ENCODE results near the gene ALDH1A1. TPM values are rescaled to one million over a fixed set of nuclear protein-coding genes. Genes with fewer than 3 reads are reported as not detected.

Gene ALDH1A1
- total RNA-seq, 1 experiment from 2014 or later = 1.9 TPM

- TF ChIP-seq ERG (CRISPR knock-in tag; IDR thresholded peaks at IDR 0.05) (no peak), STAT6 (CRISPR knock-in tag; conservative IDR thresholded peaks at IDR 0.05; ENCODE audit: low read depth) (no peak)
Measured at GRCh38 chr9:72931897-72932296, 21.0 kb downstream of the ALDH1A1 start (continued).

DNA sequence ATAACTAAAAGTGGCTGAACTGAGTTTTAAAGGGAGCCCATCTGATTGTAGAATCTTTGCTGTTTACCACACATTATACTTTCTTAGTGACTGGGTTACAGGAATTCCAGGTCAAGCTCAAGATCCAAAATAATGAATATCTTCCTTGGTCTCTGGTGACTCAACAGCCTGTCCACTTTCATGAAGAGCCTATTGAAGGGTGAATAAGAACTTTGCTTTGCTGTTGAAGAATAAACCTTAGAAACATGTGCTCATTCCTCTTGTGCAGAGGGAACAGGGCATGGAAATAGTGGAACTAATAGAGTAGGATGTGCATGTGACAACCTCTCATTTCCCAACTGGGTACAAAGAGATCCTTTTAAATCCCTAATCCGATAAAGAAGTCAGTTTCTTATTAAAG is 21.4 kb downstream of the ALDH1A1 start:
- no peak for ATAC-seq
- H3K4me3 Mint-ChIP-seq = no peak overlapping the region
- H3K27me3 Mint-ChIP-seq (ENCODE audit: low read depth) = no peaks in the 10 kb centered on the region
- TF ChIP-seq, protein P1, sequence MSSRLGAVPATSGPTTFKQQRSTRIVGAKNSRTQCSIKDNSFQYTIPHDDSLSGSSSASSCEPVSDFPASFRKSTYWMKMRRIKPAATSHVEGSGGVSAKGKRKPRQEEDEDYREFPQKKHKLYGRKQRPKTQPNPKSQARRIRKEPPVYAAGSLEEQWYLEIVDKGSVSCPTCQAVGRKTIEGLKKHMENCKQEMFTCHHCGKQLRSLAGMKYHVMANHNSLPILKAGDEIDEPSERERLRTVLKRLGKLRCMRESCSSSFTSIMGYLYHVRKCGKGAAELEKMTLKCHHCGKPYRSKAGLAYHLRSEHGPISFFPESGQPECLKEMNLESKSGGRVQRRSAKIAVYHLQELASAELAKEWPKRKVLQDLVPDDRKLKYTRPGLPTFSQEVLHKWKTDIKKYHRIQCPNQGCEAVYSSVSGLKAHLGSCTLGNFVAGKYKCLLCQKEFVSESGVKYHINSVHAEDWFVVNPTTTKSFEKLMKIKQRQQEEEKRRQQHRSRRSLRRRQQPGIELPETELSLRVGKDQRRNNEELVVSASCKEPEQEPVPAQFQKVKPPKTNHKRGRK (CRISPR knock-in tag; IDR thresholded peaks at IDR 0.05; ENCODE audit: borderline replicate concordance) = no peak
- TF ChIP-seq USF2 (CRISPR knock-in tag; IDR thresholded peaks at IDR 0.05) = no peak
- TF ChIP-seq SP1 (CRISPR knock-in tag; conservative IDR thresholded peaks at IDR 0.05) = no peak
- TF ChIP-seq ATF3 (CRISPR knock-in tag; conservative IDR thresholded peaks at IDR 0.05) = no peak
- no peak for TF ChIP-seq ZBTB21 (CRISPR knock-in tag; IDR thresholded peaks at IDR 0.05; ENCODE audit: borderline replicate concordance)
- no peak for TF ChIP-seq ZNF423 (CRISPR knock-in tag; IDR thresholded peaks at IDR 0.05)
- TF ChIP-seq TEAD4 (CRISPR knock-in tag; IDR thresholded peaks at IDR 0.05) = no peak
- no peak for TF ChIP-seq FOXP4 (CRISPR knock-in tag; IDR thresholded peaks at IDR 0.05)
- TF ChIP-seq ZNF232 (CRISPR knock-in tag; IDR thresholded peaks at IDR 0.05) = no peak
- no peak for TF ChIP-seq EMX1 (CRISPR knock-in tag; IDR thresholded peaks at IDR 0.05)
- peaks cover 4% of the 10 kb centered on the region; the same call in 1 of the 2 replicates for H3K4me1 Mint-ChIP-seq
- H3K9me3 Mint-ChIP-seq = no peaks in the 10 kb centered on the region
- H3K27ac Mint-ChIP-seq = no peak overlapping the region
- POLR2A ChIA-PET = no interaction called here
- no peak for DNase-seq (ENCODE audit: low spot score)
- CTCF ChIA-PET = interaction anchor here (0.6 to 2.7 kb wide), 10 partner anchors 8 to 151 kb away, joined by 3 to 18 read pairs (median 6); no protein-coding TSS in a partner anchor
- no peaks in the 10 kb centered on the region for H3K36me3 Mint-ChIP-seq

- ChIA-PET POLR2A (no interaction called here), CTCF (interaction anchor here (0.6 to 2.7 kb wide), 11 partner anchors 9 to 151 kb away, joined by 3 to 18 read pairs (median 6); no protein-coding TSS in a partner anchor)
- H3K4me3 Mint-ChIP-seq = no peak overlapping the region
- H3K27ac Mint-ChIP-seq = no peak overlapping the region
- peaks cover 4% of the 10 kb centered on the region; the same call in 1 of the 2 replicates for H3K4me1 Mint-ChIP-seq
- DNase-seq (ENCODE audit: low spot score) = peak; percentile 39
- TF ChIP-seq RELA (CRISPR knock-in tag; IDR thresholded peaks at IDR 0.05; ENCODE audit: borderline replicate concordance) = no peak
- no peaks in the 10 kb centered on the region for H3K9me3 Mint-ChIP-seq
- no peaks in the 10 kb centered on the region for H3K27me3 Mint-ChIP-seq (ENCODE audit: low read depth)
- no peaks in the 10 kb centered on the region for H3K36me3 Mint-ChIP-seq
- ATAC-seq = peak; percentile 87
Measured at GRCh38 chr9:72930828-72931227, 22.0 kb downstream of the ALDH1A1 start.
